ENCODE data around the gene CAPN12.
A peak's percentile ranks its signal among the peaks of the same experiment; 100 is the strongest.

Gene CAPN12

DNA sequence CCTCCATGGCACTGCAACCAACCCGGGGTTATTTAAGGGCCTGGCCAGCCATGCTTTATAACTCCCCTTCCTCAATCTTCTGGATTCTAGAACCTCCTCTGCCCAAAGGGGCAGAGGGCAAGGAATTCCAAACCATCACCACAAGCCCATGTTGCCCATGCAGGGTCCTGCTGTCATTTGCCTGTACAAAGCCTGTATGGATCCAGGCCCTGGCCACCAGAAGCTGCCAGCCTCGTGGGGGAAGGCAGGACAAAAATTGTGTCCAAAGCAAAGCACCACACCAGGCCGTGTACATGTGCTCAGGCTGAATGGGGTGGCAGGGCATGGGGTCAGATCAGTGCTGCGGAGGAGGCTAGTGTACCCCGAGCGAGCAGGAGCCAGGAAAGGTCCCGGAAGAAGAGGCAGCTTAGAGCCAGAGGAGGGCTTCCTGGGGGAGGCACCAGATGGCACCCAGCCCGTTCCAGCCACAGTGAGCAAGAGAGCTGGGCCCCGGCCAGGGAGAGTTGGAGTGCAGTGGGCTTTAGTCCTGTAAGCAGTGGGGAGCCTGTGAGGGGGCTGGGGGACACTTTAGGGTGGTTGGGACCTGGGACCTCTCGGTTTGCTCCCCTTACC, 35.8 kb downstream of the CAPN12 start:
- DNase-seq, result no peak

GRCh38 chr19:38707512-38708114, 36.7 kb downstream of the CAPN12 start:
- DNase-seq, result no peak

GRCh38 chr19:38706792-38707511, 37.3 kb downstream of the CAPN12 start:
- no peak for DNase-seq

- no peak for DNase-seq
Measured at GRCh38 chr19:38705197-38706019, 38.9 kb downstream of the CAPN12 start.

- DNase-seq, result no peak
Measured at GRCh38 chr19:38704488-38705026, 39.7 kb downstream of the CAPN12 start.

- no peak for DNase-seq
Measured at GRCh38 chr19:38703509-38703908, 40.8 kb downstream of the CAPN12 start.

DNA sequence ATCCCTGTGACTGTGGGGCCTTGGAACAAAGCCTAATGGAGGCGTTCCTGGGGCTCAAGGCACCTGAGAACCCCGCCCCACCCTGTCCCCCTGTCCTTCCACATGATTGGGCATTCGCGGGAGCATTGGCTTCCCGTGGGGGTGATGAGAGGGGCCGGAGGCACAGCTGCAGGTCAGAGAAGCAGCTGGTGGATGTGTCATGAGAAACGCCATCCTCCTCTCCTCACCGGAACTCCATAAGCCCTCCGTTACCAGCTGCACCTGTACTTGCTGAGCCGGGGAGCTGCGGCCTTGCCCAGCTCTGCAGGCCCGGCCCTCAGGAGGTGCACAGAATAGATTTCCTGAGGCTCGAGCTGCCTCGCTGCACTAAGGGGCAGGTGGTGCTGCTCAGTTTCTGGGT, 42.0 kb downstream of the CAPN12 start:
- DNase-seq, result no peak

DNA sequence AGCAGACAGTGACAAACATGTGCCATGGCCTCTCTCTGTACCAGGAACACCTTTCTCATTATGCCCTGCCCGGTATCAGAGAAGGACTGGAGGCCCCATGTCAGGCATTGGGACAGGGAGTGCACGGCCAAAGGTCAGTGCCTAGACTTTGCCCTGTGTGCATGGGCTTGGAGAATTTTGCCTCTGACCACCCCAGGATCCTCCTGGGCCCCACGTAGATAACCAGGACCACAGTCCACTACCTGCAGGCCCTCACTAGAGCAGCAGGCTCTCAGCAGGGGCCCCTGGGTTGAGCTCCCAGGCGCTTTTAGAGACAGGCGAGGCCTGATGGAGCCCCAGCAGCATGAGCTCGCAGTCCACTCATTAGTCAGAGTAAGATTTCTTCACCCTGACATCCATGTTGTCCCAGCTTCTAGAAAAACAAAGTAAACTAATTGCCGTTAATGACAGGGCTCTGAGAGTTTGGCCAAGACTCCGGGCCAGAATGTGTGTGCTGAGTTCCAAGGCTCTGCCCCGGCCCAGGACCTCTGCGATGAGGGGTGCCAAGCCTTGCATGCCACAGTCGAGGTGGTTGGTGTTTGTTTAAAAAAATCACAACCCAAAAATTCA, 42.7 kb downstream of the CAPN12 start:
- DNase-seq, result no peak

DNA sequence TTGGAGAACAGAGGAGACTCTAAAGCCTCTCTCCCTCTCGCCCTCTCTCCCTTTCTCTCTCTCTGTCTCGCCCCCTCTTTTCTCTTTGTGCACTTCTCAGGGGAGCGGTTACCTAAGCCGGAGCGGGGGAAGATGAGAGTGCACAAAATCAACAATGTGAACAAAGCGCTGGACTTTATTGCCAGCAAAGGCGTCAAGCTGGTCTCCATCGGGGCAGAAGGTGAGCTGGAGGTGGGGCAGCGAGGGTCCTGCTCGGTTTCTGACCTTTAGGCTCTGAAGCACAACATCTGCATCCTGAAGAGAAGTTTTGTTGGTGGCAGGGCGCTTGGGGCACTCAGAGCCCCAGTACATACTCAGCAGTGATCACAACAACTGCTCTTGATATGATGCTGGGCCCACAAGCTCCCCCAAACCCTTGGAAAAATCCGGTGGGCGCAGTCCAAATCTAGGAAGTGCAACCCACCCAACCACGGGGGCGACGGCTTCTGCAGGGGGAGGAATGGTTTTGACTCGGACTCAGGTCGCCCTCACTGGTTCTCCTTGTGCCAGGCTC, 43.3 kb downstream of the CAPN12 start:
- no peak for DNase-seq

DNA sequence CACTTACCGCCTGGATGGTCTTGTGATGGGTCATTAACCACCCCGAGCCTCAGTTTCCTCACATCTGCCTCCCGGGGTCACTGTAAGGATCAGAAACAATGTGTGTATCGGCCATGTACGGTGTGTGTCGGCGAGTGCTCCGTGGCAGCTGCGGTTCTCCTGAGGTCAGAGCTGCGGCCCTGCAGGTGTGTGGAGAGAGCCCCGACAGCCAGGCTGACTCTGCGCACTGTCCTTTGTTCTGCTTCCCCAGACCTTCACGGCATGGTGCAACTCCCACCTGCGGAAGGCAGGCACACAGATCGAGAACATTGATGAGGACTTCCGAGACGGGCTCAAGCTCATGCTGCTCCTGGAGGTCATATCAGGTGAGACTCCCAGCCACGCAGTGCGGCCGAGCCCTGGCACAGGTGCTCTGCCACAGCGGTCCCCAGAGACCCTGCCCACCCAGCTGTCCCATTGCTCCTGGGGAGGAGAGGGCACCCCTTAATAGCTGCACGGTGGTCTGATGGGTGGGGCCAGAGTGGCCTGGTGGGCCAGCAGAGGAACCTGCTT, 43.8 kb downstream of the CAPN12 start:
- DNase-seq, result no peak

DNA sequence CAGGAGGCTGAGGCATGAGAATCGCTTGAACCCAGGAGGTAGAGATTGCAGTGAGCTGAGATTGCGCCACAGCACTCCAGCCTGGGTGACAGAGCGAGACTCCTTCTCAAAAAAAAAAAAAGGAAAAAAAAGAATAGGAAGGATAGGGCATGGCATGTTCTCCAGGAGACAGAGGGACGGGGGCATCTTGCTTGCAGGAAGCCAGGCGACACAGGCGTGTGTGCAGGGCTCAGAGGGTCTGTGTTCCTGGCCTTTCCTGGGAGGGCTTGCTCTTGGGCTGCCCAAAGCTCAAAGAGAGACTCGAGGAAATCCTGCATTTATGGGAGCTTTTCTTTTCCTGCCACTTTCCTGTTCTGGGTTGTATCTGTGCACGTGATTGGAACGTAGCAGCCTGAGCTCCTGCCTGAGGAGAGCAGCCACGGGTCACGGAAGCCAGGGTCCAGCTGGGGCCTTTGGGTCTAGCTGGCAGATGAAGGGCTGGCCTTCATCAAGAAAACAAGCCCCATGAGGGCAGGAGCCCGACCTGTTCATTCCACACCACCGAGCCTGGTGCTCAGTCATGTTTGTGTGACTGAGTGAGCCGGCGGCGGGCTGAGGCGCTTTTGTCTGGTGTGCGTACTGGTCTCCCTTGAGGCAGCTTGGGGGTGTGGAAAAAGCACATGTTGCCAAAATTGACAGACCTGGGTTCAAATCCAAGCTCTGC, 44.5 kb downstream of the CAPN12 start:
- DNase-seq, result no peak

DNA sequence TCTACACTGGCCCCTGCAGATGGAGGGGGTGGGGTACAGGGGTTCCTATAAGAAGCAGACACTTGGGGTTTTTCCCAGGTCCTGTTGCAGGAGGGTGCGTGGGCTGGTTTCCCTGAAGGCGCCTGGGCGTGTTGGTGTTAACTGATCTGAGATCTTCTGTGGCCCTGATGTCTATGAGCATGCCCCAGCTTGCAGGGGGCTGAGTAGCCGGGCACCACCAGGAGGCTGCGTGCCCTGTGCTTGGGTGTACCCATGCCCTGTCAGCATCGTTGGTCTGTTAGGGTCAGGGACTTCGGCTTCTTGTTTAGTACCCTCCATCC, 45.3 kb downstream of the CAPN12 start:
- DNase-seq, result no peak

- DNase-seq, result no peak
Measured at GRCh38 chr19:38698225-38699026, 45.8 kb downstream of the CAPN12 start.

- DNase-seq, result no peak
Measured at GRCh38 chr19:38697641-38698071, 46.6 kb downstream of the CAPN12 start.

GRCh38 chr19:38697197-38697596, 47.1 kb downstream of the CAPN12 start:
- DNase-seq, result no peak

DNA sequence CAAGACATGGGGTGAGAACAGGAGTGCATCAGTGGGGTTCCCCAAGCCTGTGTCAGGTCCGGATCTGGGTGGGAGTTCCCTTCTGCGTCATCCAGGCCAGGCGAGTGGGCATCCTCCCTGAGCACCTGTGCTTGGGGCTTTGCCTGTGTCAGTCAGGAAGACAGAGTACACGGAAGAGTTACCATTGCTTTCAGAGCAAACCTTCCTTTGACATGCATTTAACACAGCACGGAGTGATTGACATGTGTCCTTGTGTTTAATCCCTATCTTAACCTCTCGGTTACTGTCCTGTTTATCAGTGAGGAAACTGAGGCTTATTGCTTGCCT, 47.6 kb downstream of the CAPN12 start:
- no peak for DNase-seq

GRCh38 chr19:38695832-38696728, 48.2 kb downstream of the CAPN12 start:
- DNase-seq, result no peak

- DNase-seq, result no peak
Measured at GRCh38 chr19:38695317-38695683, 49.0 kb downstream of the CAPN12 start.

- peak; percentile 46 for DNase-seq
Measured at GRCh38 chr19:38693380-38694223, 50.7 kb downstream of the CAPN12 start.

Data from CD4-positive, alpha-beta T cell treated with Interferon gamma for 1 hour (primary cell).